ENCODE measurements around the gene EZH2.

Gene EZH2

DNA sequence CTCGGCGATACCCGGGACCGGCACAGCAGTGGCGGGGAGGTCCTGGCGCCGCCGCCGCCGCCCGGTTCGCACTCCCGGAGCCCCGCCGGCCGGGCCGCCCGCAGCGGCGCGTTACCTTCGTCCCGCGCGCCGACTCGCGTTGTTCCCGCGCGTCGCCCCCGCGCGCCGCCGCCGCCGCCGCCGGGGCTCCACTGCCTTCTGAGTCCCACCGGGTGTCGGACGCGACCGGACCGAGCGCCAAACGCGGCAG, at the start of gene EZH2:
Gene EZH2 (minus strand): TSS at position 243 of the 250 bp plus-strand sequence. CDS start 36,993 bp downstream, outside the sequence.
- TF ChIP-seq, protein P1, sequence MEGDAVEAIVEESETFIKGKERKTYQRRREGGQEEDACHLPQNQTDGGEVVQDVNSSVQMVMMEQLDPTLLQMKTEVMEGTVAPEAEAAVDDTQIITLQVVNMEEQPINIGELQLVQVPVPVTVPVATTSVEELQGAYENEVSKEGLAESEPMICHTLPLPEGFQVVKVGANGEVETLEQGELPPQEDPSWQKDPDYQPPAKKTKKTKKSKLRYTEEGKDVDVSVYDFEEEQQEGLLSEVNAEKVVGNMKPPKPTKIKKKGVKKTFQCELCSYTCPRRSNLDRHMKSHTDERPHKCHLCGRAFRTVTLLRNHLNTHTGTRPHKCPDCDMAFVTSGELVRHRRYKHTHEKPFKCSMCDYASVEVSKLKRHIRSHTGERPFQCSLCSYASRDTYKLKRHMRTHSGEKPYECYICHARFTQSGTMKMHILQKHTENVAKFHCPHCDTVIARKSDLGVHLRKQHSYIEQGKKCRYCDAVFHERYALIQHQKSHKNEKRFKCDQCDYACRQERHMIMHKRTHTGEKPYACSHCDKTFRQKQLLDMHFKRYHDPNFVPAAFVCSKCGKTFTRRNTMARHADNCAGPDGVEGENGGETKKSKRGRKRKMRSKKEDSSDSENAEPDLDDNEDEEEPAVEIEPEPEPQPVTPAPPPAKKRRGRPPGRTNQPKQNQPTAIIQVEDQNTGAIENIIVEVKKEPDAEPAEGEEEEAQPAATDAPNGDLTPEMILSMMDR (IDR thresholded peaks at IDR 0.05; ENCODE audit: insufficient read depth, low read length, missing control alignments): no peak
- CTCF ChIA-PET: interaction anchor here (1.6 kb wide), 1 partner anchor 57 kb away, joined by 5 read pairs; no protein-coding TSS in a partner anchor
- H3K4me3 ChIP-seq (ENCODE audit: low read depth, low read length): peak within 1 kb of the TSS; percentile 81
- POLR2A ChIA-PET: no interaction called here
- no peak for DNase-seq (ENCODE audit: low read depth, low spot score)

GRCh38 chr7:148931470-148931869, 47.4 kb upstream of the EZH2 start:
- POLR2A ChIA-PET: interaction anchor here (1.0 kb wide), 1 partner anchor 9 kb away, joined by 3 read pairs; no protein-coding TSS in a partner anchor
- TF ChIP-seq, protein P1 (IDR thresholded peaks at IDR 0.05; ENCODE audit: insufficient read depth, low read length, missing control alignments): no peak
- no peak overlapping the region for H3K4me3 ChIP-seq (ENCODE audit: low read depth, low read length)
- CTCF ChIA-PET: interaction anchor here (1.0 to 1.4 kb wide), 3 partner anchors 8 to 31 kb away, joined by 3 to 5 read pairs (median 4); no protein-coding TSS in a partner anchor
- no peak for DNase-seq (ENCODE audit: low read depth, low spot score)

DNA sequence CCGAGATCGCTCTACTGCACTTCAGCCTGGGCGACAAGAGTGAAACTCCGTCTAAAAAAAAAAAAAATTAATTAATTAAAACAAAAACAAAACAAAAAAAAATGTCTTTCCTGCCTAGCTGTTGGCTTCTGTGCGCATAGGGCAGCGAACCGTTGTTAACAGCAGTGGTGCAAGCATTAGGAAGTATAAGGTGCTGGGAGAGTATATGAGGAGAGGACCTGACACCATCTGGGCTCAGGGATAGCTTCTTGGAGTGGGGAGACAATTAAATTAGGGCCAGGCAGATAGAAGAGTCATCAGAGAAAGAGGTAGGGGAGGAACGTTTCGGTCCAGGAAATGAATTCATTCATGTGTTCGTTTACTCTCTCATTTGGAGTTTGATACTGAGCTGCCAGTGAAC, 46.2 kb upstream of the EZH2 start:
- POLR2A ChIA-PET: no interaction called here
- DNase-seq (ENCODE audit: low read depth, low spot score): no peak
- no peak overlapping the region for H3K4me3 ChIP-seq (ENCODE audit: low read depth, low read length)
- CTCF ChIA-PET: interaction anchor here (1.4 kb wide), 1 partner anchor 11 kb away, joined by 3 read pairs; no protein-coding TSS in a partner anchor
- TF ChIP-seq, protein P1 (IDR thresholded peaks at IDR 0.05; ENCODE audit: insufficient read depth, low read length, missing control alignments): no peak

DNA sequence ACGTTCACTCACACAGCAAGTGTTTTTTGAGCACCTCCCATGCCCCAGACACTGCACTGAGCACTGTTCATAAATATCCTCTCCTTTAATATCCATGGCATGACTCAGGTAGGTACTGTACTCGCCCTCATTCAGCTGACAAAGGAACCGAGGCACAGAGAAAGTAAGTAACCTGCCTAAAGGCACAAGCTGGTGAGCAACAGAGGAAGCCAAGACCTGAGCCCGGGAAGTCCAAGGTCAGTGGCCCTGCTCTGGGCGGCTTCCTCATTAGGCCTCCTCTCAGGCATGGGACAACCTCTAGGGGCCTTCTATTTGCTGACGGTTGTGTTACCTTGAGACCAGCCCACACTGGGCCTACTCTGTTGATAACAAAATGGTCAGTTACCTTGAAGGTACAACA, 45.1 kb upstream of the EZH2 start:
- CTCF ChIA-PET: interaction anchor here (0.7 kb wide), 1 partner anchor 12 kb away, joined by 3 read pairs; no protein-coding TSS in a partner anchor
- DNase-seq (ENCODE audit: low read depth, low spot score): no peak
- no peak overlapping the region for H3K4me3 ChIP-seq (ENCODE audit: low read depth, low read length)
- POLR2A ChIA-PET: no interaction called here
- TF ChIP-seq, protein P1 (IDR thresholded peaks at IDR 0.05; ENCODE audit: insufficient read depth, low read length, missing control alignments): no peak

DNA sequence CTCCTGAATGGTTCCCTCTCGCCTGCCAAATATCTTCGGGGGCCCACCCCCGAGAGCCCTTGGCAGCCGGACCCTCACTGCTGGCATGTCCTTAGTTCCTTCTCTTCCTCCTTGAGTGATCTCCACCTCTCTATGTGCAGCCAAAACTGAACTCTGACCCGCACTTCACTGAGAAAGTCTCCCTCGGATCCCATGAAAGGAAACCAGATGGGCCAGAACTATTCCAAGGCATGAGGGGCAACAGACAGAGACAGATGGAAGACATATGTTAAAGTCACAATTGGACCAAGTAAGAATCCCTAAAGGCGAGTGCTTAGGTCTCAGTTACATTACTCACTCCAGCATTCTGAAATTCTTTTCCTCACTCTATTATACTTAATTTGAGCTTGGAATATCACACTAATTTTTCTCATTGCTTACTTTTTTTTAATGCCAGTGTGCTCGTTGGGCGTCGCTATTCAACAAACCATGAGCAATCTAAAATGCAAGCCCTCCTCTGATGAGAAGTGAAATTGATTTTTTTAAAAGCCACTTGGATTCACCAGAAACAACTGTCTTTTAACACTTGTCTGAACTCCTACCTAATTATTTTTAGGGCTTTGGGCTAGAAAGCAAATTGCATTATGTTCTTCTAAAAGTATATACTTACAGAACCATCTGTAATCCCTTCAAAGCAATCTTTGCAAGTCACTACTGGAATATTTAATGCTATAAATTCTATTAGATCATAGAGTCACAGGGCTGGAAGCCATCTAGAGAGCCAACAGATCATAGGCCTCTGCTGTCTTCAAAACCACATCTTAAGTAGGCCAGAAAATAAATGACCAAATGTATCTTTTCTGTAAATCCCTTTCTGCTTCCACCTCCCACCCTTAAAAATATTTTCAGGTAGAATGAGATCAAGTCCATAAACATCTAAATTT, 43.3 kb upstream of the EZH2 start:
- ChIA-PET CTCF (no interaction called here), POLR2A (no interaction called here)
- no peak overlapping the region for H3K4me3 ChIP-seq (ENCODE audit: low read depth, low read length)
- DNase-seq (ENCODE audit: low read depth, low spot score): no peak
- TF ChIP-seq, protein P1 (IDR thresholded peaks at IDR 0.05; ENCODE audit: insufficient read depth, low read length, missing control alignments): no peak

- TF ChIP-seq, protein P1 (IDR thresholded peaks at IDR 0.05; ENCODE audit: insufficient read depth, low read length, missing control alignments): no peak
- H3K4me3 ChIP-seq (ENCODE audit: low read depth, low read length): no peak overlapping the region
- DNase-seq (ENCODE audit: low read depth, low spot score): no peak
- ChIA-PET CTCF (no interaction called here), POLR2A (no interaction called here)
These were observed 41.7 kb upstream of the EZH2 start for GRCh38 chr7:148925836-148926235.

All from AG04449 (cell line).